ENCODE results near the gene CEP295NL. TPM values are rescaled to one million over a fixed set of nuclear protein-coding genes. Genes with fewer than 3 reads are reported as not detected.

The CEP295NL gene
- total and polyA plus RNA-seq, 2 of the 8 experiments (the other 6 are each of a cell fraction or from before 2014, with no cell fraction given): 0.06 to 2.0 TPM

DNA sequence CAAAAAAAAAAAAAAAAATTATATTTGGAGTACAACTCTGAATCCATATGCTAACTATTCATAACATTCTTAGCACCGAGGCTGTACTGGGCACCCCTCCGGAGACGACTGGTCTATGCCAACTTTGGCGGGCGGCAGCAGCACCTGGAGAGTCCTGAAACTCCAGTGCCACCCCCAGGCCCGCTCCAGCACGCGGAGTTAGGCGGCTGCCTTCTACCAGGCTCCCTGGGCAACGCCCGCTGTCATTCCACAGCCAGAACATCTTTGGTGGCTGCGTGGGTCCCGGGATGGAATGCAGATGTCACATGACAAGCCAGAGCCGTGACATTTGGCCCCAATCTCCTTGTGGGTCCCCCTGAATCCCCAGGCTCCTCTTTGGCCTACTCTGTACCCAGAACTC, 16.0 kb upstream of the CEP295NL start (continued):
- TF ChIP-seq CHD7 (IDR thresholded peaks at IDR 0.05; ENCODE audit: insufficient replicate concordance, low read length) (no peak), SP2 (IDR thresholded peaks at IDR 0.05; ENCODE audit: low read length) (no peak), EP300 (IDR thresholded peaks at IDR 0.05; ENCODE audit: borderline replicate concordance in 1 of 2, low read depth in 2 of 2, low read length in 2 of 2) (no peak), RXRA (IDR thresholded peaks at IDR 0.05; ENCODE audit: insufficient read depth, low read depth, low read length) (no peak), CBX8 (IDR thresholded peaks at IDR 0.05; ENCODE audit: borderline replicate concordance, low read depth, low read length) (no peak), TBP (IDR thresholded peaks at IDR 0.05; ENCODE audit: low read depth, low read length) (no peak), SP4 (IDR thresholded peaks at IDR 0.05; ENCODE audit: low read length) (no peak), BACH1 (IDR thresholded peaks at IDR 0.05; ENCODE audit: low read length) (no peak), SIX5 (IDR thresholded peaks at IDR 0.05; ENCODE audit: low read depth, low read length) (no peak), BCL11A (IDR thresholded peaks at IDR 0.05; ENCODE audit: low read depth in 2 of 2, low read length in 2 of 2) (no peak), CTBP2 (IDR thresholded peaks at IDR 0.05; ENCODE audit: borderline replicate concordance, insufficient read depth, insufficient read length, low read length) (no peak)

Data from H1 (cell line).